MCF 10A (cell line): Measurements from ENCODE around the gene RPL13. TPM values are rescaled to one million over a fixed set of nuclear protein-coding genes. Genes with fewer than 3 reads are reported as not detected.

Source experiments
- BruUV-seq: library from RNA; stranded (reverse); fragments of 400-500 nt; replicated peaks from 2 replicates; lab custom pipeline; 2021; lab: Mats Ljungman, UMichigan
- CTCF ChIA-PET: fragments of 300-600 bp; sonication (Branson Sonifier 250); formaldehyde crosslinking; extraction: SDS; loops from one replicate; lab custom pipeline; 2021; ENCODE audit warnings: antibody characterized with exemption, inconsistent platforms; lab: Yijun Ruan, JAX
- POLR2A ChIA-PET: fragments of 300-600, 350-650 bp; sonication (Branson Sonifier 250); formaldehyde crosslinking; extraction: SDS; loops from one replicate; lab custom pipeline; 2020; ENCODE audit warnings: antibody characterized with exemption, inconsistent platforms; lab: Yijun Ruan, JAX
- DNase-seq: peaks from one replicate; pipeline ENCODE4 v3.0.0-alpha.2; 2018; ENCODE audit not compliant: unreplicated experiment
- H3K27ac Mint-ChIP-seq: one replicate; pipeline ENCODE4 v1.8.0; 2022; ENCODE audit warnings: mild to moderate bottlenecking, low read depth, mixed read lengths; ENCODE audit not compliant: unreplicated experiment
- H3K27me3 Mint-ChIP-seq: one replicate; pipeline ENCODE4 v1.8.0; 2022; ENCODE audit warnings: mixed read lengths; ENCODE audit not compliant: insufficient read depth, unreplicated experiment
- H3K36me3 Mint-ChIP-seq: one replicate; pipeline ENCODE4 v1.8.0; 2022; ENCODE audit warnings: mild to moderate bottlenecking, moderate library complexity, mixed read lengths; ENCODE audit not compliant: insufficient read depth, unreplicated experiment
- H3K4me1 Mint-ChIP-seq: one replicate; pipeline ENCODE4 v1.8.0; 2022; ENCODE audit warnings: mixed read lengths; ENCODE audit not compliant: insufficient read depth, unreplicated experiment
- H3K4me3 Mint-ChIP-seq: one replicate; pipeline ENCODE4 v1.8.0; 2022; ENCODE audit warnings: mild to moderate bottlenecking, moderate library complexity, mixed read lengths; ENCODE audit not compliant: unreplicated experiment
- H3K9me3 Mint-ChIP-seq: one replicate; pipeline ENCODE4 v1.8.0; 2022; ENCODE audit warnings: mixed read lengths; ENCODE audit not compliant: unreplicated experiment
- CTCF ChIP-seq: fragments of 200-600 bp; IDR thresholded peaks from one replicate; pipeline ENCODE4 v1.8.0; 2022; ENCODE audit warnings: antibody characterized with exemption, mild to moderate bottlenecking; ENCODE audit not compliant: unreplicated experiment
- intact Hi-C: fragments of 100-400 bp; cut with micrococcal nuclease; formaldehyde crosslinking; loops from 2 replicates; pipeline ENCODE4 v1.14.1; 2022
- total RNA-seq: library from RNA; stranded (reverse); gene quantifications from 2 replicates; pipeline ENCODE4 v1.2.3, GENCODE V29; 2022

Gene RPL13
- total RNA-seq, 1 experiment from 2014 or later = 3,148 TPM

GRCh38 chr16:89561884-89562599 is 1.6 kb downstream of the RPL13 start:
- POLR2A ChIA-PET = interaction anchor here (0.7 to 2.3 kb wide), 12 partner anchors 14 to 250 kb away, joined by 3 to 11 read pairs (median 4); partner anchors contain the start of genes CPNE7 and SPG7
- CTCF ChIA-PET = no interaction called here
- Mint-ChIP-seq H3K27me3 (no peaks in the 10 kb centered on the region), H3K36me3 (peaks cover 64% of the 10 kb centered on the region), H3K9me3 (no peaks in the 10 kb centered on the region), H3K27ac (peak overlapping the region; percentile 61), H3K4me1 (peaks cover 25% of the 10 kb centered on the region), H3K4me3 (peak overlapping the region; percentile 91)
- intact Hi-C loops = no loop called here
- no peak for TF ChIP-seq CTCF
- BruUV-seq = no TSS peak
- DNase-seq = peak; percentile 47

- no peaks in the 10 kb centered on the region for H3K27me3 Mint-ChIP-seq
- H3K9me3 Mint-ChIP-seq = no peaks in the 10 kb centered on the region
- intact Hi-C loops = no loop called here
- H3K27ac Mint-ChIP-seq = no peak overlapping the region
- ChIA-PET CTCF (no interaction called here), POLR2A (interaction anchor here (0.7 to 2.3 kb wide), 4 partner anchors 18 to 73 kb away, joined by 3 to 11 read pairs (median 6); no protein-coding TSS in a partner anchor)
- H3K4me3 Mint-ChIP-seq = peak overlapping the region; percentile 91
- H3K36me3 Mint-ChIP-seq = peaks cover 64% of the 10 kb centered on the region
- no peak for TF ChIP-seq CTCF
- no peak for DNase-seq
- H3K4me1 Mint-ChIP-seq = peaks cover 25% of the 10 kb centered on the region
- no TSS peak for BruUV-seq
These were observed 2.5 kb downstream of the RPL13 start for GRCh38 chr16:89562939-89563338.

GRCh38 chr16:89563639-89564392 is 3.3 kb downstream of the RPL13 start:
- TF ChIP-seq CTCF = no peak
- H3K4me1 Mint-ChIP-seq = peaks cover 25% of the 10 kb centered on the region
- peaks cover 64% of the 10 kb centered on the region for H3K36me3 Mint-ChIP-seq
- BruUV-seq = no TSS peak
- no peaks in the 10 kb centered on the region for H3K9me3 Mint-ChIP-seq
- no peaks in the 10 kb centered on the region for H3K27me3 Mint-ChIP-seq
- peak overlapping the region; percentile 49 for H3K27ac Mint-ChIP-seq
- H3K4me3 Mint-ChIP-seq = peak overlapping the region; percentile 91
- ChIA-PET POLR2A (interaction anchor here (0.6 to 1.6 kb wide), 11 partner anchors 12 to 780 kb away, joined by 3 to 4 read pairs (median 3); partner anchors contain the start of genes CPNE7 and ZNF778), CTCF (interaction anchor here (0.7 to 0.8 kb wide), 2 partner anchors 78 to 150 kb away, joined by 3 read pairs; no protein-coding TSS in a partner anchor)
- DNase-seq = no peak
- intact Hi-C loops = no loop called here
